IPS-18a (cell line): ENCODE results near the gene PTPMT1.

Source experiments
- H3K27ac ChIP-seq: one replicate; pipeline ENCODE4 v1.5.1; 2013; ENCODE audit warnings: low read length
- H3K27me3 ChIP-seq: one replicate; pipeline ENCODE4 v1.6.1; 2013; ENCODE audit warnings: mild to moderate bottlenecking, low read length; ENCODE audit not compliant: control insufficient read depth, insufficient read depth
- H3K36me3 ChIP-seq: one replicate; pipeline ENCODE4 v1.6.1; 2013; ENCODE audit warnings: low read depth, low read length; ENCODE audit not compliant: control insufficient read depth
- H3K4me1 ChIP-seq: one replicate; pipeline ENCODE4 v1.6.1; 2013; ENCODE audit warnings: low read depth, low read length; ENCODE audit not compliant: control insufficient read depth
- H3K4me3 ChIP-seq: one replicate; pipeline ENCODE4 v1.5.1; 2013; ENCODE audit warnings: low read length
- H3K9ac ChIP-seq: one replicate; pipeline ENCODE4 v1.6.1; 2013; ENCODE audit warnings: mild to moderate bottlenecking, low read length, moderate library complexity
- H3K9me3 ChIP-seq: one replicate; pipeline ENCODE4 v1.6.1; 2013; ENCODE audit warnings: low read depth, low read length; ENCODE audit not compliant: control insufficient read depth

The PTPMT1 gene

GRCh38 chr11:47595029-47595428, 29.6 kb downstream of the PTPMT1 start:
- peak overlapping the region; percentile 81 for H3K4me3 ChIP-seq
- peaks cover 41% of the 10 kb centered on the region for H3K27me3 ChIP-seq

GRCh38 chr11:47595967-47596366, 30.6 kb downstream of the PTPMT1 start:
- no peaks in the 10 kb centered on the region for H3K36me3 ChIP-seq
- peaks cover 41% of the 10 kb centered on the region for H3K27me3 ChIP-seq
- H3K9me3 ChIP-seq = no peaks in the 10 kb centered on the region
- H3K9ac ChIP-seq = no peak overlapping the region
- H3K4me1 ChIP-seq = peaks cover 3% of the 10 kb centered on the region
- H3K27ac ChIP-seq = no peak overlapping the region
- H3K4me3 ChIP-seq = no peak overlapping the region

More at GRCh38 chr11:47595029-47595428, 29.6 kb downstream of the PTPMT1 start:
- Histone ChIP-seq H3K36me3 (no peaks in the 10 kb centered on the region), H3K4me1 (peaks cover 3% of the 10 kb centered on the region), H3K27ac (no peak overlapping the region), H3K9me3 (no peaks in the 10 kb centered on the region), H3K9ac (no peak overlapping the region)

GRCh38 chr11:47599902-47600301, 34.5 kb downstream of the PTPMT1 start:
- H3K4me1 ChIP-seq = no peaks in the 10 kb centered on the region
- no peak overlapping the region for H3K4me3 ChIP-seq
- H3K9me3 ChIP-seq = no peaks in the 10 kb centered on the region
- H3K9ac ChIP-seq = no peak overlapping the region
- peaks cover 11% of the 10 kb centered on the region for H3K27me3 ChIP-seq
- H3K27ac ChIP-seq = no peak overlapping the region
- H3K36me3 ChIP-seq = no peaks in the 10 kb centered on the region

- no peaks in the 10 kb centered on the region for H3K27me3 ChIP-seq
- H3K36me3 ChIP-seq = no peaks in the 10 kb centered on the region
- no peak overlapping the region for H3K27ac ChIP-seq
- H3K4me3 ChIP-seq = no peak overlapping the region
- no peaks in the 10 kb centered on the region for H3K4me1 ChIP-seq
- H3K9me3 ChIP-seq = no peaks in the 10 kb centered on the region
- no peak overlapping the region for H3K9ac ChIP-seq
These were observed 37.9 kb downstream of the PTPMT1 start for GRCh38 chr11:47603295-47603694.

GRCh38 chr11:47605921-47606320, 40.5 kb downstream of the PTPMT1 start:
- H3K4me3 ChIP-seq = no peak overlapping the region
- H3K4me1 ChIP-seq = no peaks in the 10 kb centered on the region
- H3K27ac ChIP-seq = no peak overlapping the region
- H3K27me3 ChIP-seq = no peaks in the 10 kb centered on the region
- H3K36me3 ChIP-seq = no peaks in the 10 kb centered on the region
- H3K9ac ChIP-seq = no peak overlapping the region
- no peaks in the 10 kb centered on the region for H3K9me3 ChIP-seq

- Histone ChIP-seq H3K36me3 (no peaks in the 10 kb centered on the region), H3K27ac (no peak overlapping the region)
These were observed 41.3 kb downstream of the PTPMT1 start for GRCh38 chr11:47606731-47607130.

GRCh38 chr11:47607380-47607779, 42.0 kb downstream of the PTPMT1 start:
- H3K27me3 ChIP-seq = no peaks in the 10 kb centered on the region
- no peak overlapping the region for H3K9ac ChIP-seq
- no peaks in the 10 kb centered on the region for H3K9me3 ChIP-seq
- H3K4me1 ChIP-seq = no peaks in the 10 kb centered on the region
- H3K27ac ChIP-seq = no peak overlapping the region
- no peak overlapping the region for H3K4me3 ChIP-seq
- no peaks in the 10 kb centered on the region for H3K36me3 ChIP-seq

More at GRCh38 chr11:47606731-47607130, 41.3 kb downstream of the PTPMT1 start:
- Histone ChIP-seq H3K9me3 (no peaks in the 10 kb centered on the region), H3K4me3 (no peak overlapping the region), H3K27me3 (no peaks in the 10 kb centered on the region), H3K4me1 (no peaks in the 10 kb centered on the region), H3K9ac (no peak overlapping the region)

- Histone ChIP-seq H3K27me3 (no peaks in the 10 kb centered on the region), H3K9ac (no peak overlapping the region), H3K36me3 (no peaks in the 10 kb centered on the region), H3K27ac (no peak overlapping the region), H3K4me1 (no peaks in the 10 kb centered on the region), H3K4me3 (no peak overlapping the region), H3K9me3 (no peaks in the 10 kb centered on the region)
These were observed 44.3 kb downstream of the PTPMT1 start for GRCh38 chr11:47609675-47610074.

GRCh38 chr11:47611348-47611794, 46.0 kb downstream of the PTPMT1 start:
- H3K27ac ChIP-seq = no peak overlapping the region
- H3K9me3 ChIP-seq = no peaks in the 10 kb centered on the region
- no peak overlapping the region for H3K4me3 ChIP-seq
- H3K27me3 ChIP-seq = no peaks in the 10 kb centered on the region
- H3K9ac ChIP-seq = no peak overlapping the region
- H3K36me3 ChIP-seq = no peaks in the 10 kb centered on the region
- no peaks in the 10 kb centered on the region for H3K4me1 ChIP-seq

GRCh38 chr11:47615249-47615648, 49.9 kb downstream of the PTPMT1 start:
- Histone ChIP-seq H3K4me1 (no peaks in the 10 kb centered on the region), H3K4me3 (no peak overlapping the region), H3K36me3 (peaks cover 16% of the 10 kb centered on the region), H3K27ac (no peak overlapping the region), H3K9me3 (no peaks in the 10 kb centered on the region), H3K9ac (no peak overlapping the region), H3K27me3 (no peaks in the 10 kb centered on the region)

- Histone ChIP-seq H3K36me3 (peaks cover 29% of the 10 kb centered on the region), H3K27ac (no peak overlapping the region), H3K4me3 (no peak overlapping the region), H3K9ac (no peak overlapping the region), H3K4me1 (no peaks in the 10 kb centered on the region), H3K9me3 (no peaks in the 10 kb centered on the region), H3K27me3 (no peaks in the 10 kb centered on the region)
These were observed 51.5 kb downstream of the PTPMT1 start for GRCh38 chr11:47616726-47617416.

GRCh38 chr11:47617417-47617809, 52.0 kb downstream of the PTPMT1 start:
- Histone ChIP-seq H3K4me3 (no peak overlapping the region), H3K9ac (no peak overlapping the region), H3K9me3 (no peaks in the 10 kb centered on the region), H3K27ac (no peak overlapping the region), H3K4me1 (no peaks in the 10 kb centered on the region), H3K27me3 (no peaks in the 10 kb centered on the region), H3K36me3 (peaks cover 35% of the 10 kb centered on the region)
